ENCODE results near the gene MRPL14.
"Not testable (repeated sequence)": the region's sequence is repeated elsewhere in the genome, so short reads cannot be mapped to it uniquely, and the experiment has no call there.

Gene MRPL14

DNA sequence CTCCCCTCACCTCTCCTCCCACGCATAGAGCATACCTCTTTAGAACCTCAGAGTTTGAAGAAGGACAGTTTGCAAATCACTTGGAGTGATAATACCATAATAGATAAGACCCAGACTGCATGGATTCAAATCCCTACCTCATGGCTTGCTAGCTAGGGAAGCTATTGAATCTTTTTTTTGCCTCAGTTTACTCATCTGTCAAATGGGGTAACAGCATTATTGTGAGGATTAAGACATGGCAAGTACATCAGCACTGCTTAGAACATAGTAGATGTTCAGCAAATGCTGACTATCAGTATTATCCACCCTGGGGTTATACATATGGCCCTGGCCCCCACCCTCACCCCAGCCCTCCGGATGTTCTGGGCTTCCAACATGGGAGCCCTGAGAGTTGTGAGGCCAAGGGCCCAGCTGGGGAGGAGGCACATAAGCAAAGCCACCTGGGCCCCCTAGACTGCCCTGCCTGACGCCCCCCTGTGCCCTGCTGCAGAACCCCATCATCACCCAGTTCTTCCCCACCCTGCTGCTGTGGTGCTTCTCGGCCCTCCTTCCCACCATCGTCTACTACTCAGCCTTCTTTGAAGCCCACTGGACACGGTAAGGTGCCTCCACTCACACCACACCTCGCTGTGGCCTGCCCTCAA lies 22.2 kb upstream of the MRPL14 start:
- no peak for DNase-seq

DNA sequence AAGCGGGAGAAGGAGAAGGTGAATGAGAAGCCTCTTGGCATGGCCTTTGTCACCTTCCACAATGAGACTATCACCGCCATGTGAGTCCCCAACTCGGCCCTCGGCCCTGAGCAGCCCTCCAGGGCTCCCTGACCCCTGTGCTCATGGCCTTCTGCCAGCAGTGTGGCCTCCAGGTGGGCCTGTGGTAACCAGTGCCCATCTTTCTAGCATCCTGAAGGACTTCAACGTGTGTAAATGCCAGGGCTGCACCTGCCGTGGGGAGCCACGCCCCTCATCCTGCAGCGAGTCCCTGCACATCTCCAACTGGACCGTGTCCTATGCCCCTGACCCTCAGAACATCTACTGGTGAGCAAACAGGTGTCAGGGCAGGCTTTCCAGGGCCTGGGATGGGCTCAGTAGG lies 21.1 kb upstream of the MRPL14 start:
- no peak for DNase-seq

DNA sequence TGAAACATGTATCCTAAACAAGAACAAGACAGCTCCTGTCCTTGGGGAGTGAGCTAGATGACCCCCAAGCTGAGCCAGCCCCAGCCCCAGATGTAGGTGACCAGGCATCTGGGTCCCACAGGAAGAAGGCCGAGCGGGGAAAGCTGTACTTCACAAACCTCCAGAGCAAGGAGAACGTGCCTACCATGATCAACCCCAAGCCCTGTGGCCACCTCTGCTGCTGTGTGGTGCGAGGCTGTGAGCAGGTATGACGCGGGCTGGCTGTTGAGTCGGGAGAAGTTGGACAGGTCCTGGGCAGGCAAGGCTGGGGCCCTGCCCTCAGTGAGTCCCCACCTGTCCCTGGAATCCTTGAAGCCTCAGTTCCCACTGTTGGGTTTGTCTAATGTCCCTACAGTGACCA lies 20.0 kb upstream of the MRPL14 start:
- no peak for DNase-seq

DNA sequence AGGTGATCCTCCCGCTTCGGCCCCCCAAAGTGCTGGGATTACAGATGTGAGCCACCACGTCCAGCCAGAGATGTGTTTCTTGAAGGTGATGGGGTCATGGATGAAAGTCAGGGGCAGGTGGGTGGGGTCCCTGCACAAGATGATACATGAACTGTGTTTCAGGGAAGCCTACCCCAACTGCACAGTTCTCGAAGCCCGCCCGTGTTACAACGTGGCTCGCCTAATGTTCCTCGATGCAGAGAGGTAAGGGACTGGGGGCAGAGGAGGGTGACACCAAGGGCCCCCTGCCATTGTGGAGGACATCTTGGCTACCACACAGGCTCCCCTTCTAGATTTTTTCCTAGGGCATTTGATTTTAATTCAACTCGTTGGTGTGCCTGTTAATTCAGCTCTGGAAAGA lies 19.4 kb upstream of the MRPL14 start:
- no peak for DNase-seq

DNA sequence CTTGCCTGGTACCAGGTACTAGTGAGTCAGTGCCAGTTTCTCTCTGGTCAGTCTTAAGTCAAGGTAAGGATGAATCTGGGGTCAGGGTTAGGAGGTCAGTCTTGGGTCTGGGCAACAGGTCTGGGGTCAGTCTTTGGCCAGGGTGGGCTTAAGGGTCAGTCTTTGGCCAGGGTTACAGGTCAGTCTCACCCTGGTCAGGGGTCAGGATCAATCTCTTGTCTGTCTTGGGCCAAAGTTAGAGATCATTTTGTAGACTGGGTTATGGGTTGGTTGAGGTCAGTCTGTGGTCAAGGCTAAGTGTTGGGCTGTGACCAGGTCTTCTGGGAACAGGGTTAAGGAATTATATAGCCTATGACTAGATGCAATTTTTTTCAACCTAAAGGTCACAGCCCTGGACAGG lies 18.6 kb upstream of the MRPL14 start:
- no peak for DNase-seq

DNA sequence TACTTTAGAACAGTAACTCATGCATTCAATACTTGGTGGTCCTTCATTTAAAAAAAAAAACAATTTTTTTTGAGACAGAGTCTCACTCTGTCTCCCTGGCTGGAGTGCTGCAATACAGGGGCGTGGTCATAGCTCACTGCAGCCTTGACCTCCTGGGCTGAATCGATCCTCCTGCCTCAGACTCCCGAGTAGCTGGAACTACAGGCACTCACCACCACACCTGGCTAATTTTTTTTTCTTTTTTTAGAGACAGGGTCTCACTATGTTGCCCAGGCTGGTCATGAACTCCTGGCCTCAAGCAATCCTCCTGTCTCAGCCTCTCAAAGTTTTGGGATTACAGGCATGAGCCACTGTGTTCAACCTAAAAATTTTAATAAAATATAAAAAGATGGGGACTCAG lies 17.3 kb upstream of the MRPL14 start:
- DNase-seq: not testable (repeated sequence)

DNA sequence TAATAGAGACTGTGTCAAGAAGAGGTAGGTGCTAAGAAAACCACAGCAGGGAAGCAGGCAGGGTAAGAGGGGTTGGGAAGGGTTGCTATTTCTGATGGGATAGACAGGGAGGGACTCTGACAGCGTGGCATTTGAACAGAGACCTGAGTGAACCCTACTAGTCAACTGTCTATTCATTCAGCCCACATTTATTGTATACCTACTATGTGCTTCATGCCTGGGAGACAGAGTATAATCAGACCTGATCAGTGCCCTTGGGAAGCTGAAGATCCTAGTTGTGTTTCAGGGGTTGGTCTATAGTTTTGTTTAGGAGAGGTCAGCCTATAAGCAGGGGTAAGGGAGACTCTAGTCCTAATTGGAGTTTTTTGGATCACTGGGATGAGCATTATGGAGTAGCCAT lies 16.5 kb upstream of the MRPL14 start:
- DNase-seq: no peak

DNA sequence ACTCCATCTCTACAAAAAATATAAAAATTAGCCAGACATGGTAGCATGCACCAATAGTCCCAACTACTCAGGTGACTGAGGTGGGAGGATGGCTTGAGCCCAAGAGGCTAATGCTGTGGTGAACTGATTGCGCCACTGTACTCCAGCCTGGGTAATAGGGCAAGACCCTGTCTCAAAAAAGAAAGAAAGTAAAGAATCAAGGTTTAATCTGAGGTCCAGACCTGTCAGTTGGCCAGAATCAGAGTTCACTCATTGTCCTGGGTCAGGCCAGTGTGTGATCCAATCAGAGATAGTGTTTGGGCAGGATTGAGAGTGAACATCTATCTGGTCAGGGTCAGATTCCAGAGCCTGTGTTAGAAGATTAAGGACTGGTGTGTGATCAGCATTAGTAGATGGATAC lies 15.6 kb upstream of the MRPL14 start:
- no peak for DNase-seq

DNA sequence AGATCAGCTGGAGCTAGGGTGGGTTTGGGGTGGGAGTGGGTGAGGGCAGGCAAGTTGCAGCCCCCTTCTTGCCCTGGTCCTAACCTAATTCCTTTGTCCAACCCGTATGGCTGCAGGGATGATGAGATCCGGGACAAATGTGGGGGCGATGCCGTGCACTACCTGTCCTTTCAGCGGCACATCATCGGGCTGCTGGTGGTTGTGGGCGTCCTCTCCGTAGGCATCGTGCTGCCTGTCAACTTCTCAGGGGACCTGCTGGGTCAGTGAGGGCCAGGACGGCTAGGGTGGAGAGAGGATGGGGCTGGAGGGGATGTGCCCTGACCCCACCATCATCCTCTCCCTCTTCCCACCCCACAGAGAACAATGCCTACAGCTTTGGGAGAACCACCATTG lies 12.1 kb upstream of the MRPL14 start:
- no peak for DNase-seq

DNA sequence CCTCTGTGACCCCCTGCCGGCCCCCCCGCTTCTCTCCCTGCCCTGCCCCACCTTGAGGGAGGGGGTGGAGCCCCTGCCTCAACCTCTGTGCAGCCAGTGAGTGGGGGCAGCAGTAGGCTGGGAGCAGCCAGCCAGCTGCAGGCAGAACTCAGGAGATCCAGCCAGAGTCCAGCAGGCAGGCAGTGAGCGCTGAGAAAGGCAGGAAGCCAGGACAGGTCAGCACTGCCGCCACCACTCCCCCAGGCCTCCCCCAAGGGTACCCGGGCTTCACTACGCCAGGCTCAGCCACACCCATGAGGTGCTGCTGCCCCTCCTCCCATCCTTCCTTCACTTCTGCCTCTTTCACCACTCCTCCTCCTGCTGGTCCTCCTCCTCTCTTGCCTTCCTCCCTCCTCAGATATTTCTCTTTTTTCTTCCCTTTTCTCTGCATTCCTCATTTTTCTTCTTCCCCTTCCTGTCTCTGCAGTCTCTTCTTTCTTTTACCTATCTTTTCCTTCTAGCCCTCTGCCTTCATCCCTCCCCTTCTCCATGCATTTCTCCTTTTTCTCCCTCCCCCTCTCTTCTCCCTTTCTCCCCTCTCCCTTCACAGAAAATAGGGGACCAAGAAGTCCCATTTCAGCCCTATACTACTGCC lies 11.6 kb upstream of the MRPL14 start:
- DNase-seq: no peak

DNA sequence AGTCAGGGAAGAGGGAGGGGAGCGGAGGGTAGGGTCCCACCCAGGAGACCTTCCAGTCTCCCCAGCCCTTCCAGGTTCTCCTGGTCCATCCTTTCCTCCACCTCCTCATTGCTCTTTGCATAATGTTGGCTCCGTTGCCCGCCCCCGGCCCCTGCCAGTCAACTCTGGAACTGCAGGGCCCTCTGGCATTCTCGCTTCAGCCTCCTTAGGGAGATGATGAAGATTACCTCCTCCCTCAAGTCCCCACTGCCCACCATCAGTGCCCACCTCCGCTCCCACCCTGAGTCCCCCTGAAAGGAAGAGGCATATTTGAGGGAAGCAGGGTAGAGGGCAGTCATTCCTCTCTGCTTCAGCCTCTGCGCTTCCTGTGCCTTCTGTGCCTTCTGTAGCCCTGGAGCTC lies 8.6 kb upstream of the MRPL14 start:
- DNase-seq: no peak

DNA sequence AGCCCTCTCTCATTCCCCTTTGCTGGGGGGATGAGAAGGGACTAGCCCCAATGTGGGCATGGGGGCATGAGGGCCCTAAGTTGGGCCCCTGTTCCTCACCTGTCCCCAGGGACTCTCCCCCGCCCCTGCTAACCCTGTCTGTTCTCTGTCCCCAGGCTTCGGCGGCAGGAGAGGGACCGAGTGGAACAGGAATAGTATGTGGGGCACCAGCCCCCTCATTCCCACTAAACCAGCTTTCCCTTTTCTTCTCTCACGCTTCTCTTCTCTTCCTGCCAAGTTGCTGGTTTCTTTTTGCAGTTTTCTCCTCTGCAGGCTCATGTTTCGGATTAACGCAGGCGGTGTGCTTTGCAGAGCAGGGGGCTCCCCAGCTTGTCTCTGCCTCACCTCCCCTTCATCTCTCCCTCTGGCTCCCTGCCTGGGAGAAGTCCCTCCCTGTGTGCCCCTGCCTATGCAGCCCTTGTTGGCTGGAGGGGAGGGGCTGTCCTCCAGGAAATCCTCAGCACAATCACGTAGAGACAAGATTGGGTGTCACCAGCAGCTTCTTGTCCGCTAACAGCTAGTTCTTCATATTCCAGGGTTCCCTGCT lies 8.0 kb upstream of the MRPL14 start:
- DNase-seq: no peak

DNA sequence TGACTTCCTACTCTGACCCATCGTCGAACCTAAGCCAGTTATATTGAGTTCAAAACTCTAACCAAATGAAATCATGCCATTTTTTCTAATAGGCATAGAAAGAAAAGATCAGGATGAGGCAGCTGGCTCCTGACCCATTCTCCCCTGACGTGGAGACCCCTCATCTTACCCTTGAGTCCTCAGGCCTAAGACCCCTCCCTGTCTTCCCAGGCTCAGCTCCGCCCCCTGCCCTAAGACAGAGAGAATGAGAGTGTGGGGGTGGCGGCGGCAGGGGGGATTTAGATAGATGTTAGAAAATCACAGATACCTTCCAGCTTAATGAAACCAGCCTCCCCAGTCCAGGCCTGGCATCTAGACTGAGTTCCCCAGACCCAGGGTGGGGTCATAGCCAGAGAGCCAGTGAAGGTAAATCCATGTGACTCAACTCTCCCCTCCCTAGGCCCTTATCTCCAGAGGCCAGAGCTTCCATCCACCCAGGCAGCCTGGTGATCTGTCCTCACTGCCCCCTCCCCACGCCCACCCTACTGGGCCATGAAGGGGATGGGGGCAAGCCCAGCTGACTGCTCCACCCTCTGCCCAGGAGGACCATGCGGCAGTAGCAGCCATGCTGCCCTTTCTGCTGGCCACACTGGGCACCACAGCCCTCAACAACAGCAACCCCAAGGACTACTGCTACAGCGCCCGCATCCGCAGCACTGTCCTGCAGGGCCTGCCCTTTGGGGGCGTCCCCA lies 6.9 kb upstream of the MRPL14 start:
- no peak for DNase-seq

DNA sequence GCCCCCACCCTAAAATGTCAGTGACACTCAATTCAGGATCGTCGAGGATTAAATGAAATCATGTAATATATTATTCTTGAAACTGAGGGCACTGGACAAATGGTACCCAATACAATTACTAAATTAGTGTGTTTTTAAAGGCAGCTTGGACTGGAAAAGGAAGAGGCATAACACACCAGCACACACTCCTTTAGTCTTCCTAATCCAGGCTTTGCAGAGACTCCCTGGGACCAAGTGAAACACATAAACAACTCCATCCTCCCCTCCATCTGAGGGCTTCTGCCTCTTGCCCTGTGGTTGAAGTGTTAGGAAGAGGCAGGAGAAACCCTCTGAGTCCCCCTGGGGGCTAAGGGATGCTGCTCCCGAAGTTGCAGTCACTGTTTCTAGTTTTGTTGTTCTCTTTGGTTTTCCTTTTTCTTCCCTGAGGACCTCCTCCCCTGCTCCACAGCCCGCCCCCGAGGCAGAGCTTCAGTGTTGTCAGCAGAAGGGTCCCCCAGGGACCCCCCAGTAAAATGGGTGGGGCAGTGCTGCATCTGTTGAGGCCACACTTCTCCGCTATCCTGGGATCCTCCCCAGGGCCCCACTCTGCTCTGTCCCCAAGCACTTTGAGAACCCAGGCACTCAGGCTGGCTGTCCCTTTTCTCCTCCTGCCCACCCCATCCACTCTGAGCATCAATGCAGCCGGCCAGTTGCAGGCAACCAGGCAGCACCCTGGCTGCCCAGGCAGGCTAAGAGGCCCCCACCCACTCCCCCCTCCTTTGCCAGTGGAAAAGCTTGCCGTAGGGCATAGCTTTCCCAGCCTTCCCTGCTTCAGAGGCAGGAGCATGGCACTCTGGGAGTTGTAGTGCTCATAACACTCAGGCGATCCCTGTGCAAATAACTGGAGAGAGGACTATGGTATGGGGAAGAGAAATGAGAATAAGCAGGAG lies 6.0 kb upstream of the MRPL14 start:
- DNase-seq: no peak

DNA sequence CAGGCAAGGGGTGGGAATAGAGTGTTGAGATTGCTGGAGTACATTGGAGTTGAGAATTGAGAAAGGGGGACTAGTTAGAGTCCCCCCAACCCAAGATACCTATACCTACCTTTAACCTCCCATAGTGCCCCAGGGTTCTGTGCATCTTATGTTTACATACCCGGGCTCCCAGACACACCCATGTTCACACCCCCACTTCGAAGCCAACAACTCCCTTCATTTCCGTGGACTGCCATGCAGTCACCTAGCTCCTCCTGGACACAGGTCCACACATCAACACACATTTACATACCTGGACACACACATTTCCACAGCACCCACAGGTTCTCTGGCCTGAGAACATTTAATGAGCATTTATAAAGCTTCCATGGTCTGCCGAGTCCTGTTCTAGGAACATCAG lies 5.2 kb upstream of the MRPL14 start:
- DNase-seq: no peak

DNA sequence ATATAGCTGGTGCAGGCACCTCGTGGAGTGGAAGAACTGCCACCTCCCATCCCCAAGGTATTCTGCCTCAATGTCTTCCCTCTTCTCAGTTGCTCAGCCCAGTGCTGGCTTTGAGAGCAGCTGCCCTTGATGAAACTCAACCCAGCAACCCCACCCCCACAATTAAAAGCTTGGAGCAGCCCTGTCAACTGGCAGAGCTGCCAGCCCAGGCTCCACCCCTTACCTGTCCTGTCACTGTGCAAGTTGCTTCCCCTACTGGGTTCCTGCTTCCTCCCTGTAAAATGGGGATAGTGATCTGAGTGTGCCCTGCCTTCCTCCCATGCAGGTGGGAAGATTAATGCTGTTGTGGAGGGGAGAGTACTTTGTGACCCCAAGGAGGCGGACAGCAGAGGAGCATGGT lies 4.6 kb upstream of the MRPL14 start:
- no peak for DNase-seq

DNA sequence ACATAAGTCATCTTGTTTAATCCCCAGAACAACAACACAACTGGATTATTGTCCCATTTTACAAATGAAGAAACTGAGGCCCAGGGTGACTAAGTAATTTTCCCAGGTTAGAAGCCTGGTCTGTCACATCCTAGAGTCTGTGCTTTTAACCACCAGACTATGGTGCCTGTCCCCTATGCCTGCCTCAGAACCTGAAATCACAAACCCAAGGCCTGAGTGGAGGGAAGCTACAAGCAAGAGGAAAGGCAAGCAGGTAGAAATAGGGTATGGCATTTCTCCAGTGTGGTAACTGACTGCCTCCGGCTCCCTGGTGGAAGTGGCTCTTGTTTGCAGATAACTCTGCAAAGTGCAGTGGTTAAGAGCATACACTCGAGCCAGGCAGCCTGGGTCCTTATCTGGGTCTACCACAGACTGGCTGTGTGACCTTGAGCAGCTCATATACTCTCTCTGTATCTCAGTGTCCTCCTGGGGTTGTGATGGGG lies 2.6 kb upstream of the MRPL14 start:
- no peak for DNase-seq

DNA sequence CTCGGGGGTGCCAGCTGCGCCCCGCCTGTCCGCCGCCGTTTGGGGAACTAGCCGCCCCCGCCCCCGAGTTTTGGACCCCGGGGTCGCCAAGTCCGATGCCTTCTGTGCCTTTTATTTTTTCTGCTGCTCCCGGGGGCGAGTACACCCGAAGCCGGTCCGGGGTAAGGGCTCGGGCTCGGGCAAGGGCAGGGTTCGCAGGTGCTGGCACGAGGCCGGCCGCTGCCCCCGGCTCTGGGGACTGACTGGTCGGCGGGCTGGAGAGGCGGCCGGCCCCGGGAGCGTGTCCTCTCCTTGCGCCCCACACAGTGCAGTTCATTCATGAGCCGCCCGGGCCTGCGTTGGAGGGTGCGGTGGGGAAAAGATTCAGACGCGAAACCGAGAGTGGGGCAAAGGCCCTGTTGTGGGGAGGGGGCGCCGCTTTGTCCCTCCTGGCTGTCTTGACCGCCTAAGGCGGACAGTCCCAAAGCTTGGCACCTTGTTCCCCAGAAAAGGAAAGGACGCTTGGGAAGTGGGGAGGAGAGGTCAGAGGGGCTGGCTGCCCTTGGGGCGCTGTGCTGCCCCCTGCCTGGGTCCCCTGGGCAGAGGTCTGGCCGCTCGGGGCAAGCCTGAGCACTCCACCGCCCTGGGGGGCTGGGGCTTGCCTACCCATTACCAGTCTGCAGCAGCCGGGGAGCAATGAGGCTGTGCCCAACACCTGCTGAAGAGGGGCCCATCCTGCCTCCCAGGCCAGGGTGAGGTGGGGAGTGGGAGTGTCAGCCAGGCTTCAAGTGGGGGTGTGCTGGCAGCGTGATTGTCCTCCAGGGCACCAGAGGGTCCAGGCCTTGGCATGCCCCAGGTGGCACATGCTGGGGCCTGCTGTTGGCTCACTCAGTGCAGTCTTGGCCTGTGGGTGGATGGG lies 1.0 kb upstream of the MRPL14 start:
- DNase-seq: no peak

DNA sequence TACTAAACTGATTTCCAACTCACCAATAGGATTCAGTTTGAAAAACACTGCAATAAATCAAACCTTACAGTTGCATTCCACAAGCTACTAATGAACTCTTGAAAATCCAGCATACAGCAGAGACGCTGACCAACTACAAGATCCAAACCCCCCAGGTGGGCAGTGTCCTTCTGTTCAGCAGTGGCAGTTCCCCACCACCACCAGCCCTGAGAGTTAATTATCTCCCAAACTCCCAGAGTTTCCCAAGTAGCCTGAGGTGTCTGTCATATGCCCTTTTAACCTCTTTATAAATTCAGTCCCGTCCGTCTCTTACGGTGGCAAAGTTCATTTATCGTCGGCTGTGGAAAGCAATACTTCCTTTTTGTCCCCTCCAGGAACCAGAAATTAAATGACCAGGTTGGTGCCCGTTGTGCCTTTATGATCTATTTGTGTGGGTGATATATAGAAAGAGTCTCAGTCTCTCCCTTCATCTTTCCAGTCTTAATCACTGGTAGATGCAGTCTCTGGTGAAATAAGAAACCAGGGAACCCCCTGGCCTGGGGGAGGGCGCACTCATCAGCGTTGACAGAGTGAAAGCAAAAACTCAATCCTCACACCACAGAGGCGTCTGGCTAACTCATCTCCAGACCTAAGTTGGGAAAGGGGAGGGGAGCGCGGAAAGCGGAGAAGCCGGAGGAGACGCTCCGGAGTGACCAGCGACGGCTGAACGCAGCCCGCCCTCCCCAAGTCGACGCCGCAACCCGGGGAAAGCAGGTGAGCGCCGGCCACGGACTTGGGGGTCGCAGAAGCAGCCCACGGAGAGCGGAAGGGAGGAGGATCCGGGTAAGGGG lies 717 bp downstream of the MRPL14 start:
- peak; percentile 73 for DNase-seq

DNA sequence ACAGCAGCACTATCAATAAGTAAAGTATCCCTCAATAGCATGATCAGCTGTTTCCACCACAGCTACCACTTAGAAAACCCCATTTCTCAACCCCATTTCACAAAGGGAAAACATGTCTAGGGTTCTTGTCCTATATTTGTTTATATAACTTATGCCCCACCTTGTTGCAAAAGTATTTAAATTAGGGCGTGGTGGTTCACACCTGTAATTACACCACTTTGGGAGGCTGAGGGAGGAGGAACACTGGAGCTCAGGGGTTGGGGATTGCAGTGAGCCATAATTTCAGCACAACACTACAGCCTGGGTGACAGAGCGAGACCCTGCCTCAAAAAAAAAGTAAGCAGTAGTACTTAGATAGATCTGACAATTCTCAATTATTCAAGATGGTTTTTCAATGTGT lies 3.7 kb downstream of the MRPL14 start:
- no peak for DNase-seq

DNA sequence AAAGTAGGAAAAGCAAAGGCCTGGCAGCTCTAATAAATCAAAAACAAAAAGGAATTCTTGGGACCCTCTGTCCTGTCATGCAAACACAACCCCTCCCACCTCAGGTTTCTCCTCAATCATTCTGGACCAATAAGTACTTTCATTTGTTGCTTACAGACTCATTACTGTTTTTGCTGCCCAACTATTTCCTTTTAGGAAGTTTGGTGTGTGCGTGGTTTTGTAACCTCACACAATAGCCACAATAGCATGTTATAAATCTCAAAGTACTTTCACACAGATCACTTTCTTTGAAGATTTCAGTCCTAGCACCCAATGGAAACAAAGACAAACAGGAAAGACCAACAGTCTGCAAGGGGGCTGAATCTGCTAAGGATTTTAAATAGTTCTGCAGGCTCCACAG lies 4.5 kb downstream of the MRPL14 start:
- no peak for DNase-seq

All from CD4-positive, alpha-beta T cell treated with Interleukin-15 for 1 hour (primary cell).